GM19397 (cell line): ENCODE results near the gene EZH1.

ENCODE experiments used
- ATAC-seq: cut with Tn5 transposase; IDR thresholded peaks from one replicate; pipeline ENCODE4 v1.9.1; 2021; ENCODE audit warnings: mild to moderate bottlenecking, moderate library complexity; ENCODE audit not compliant: unreplicated experiment

Gene EZH1

GRCh38 chr17:42685831-42686230, 59.0 kb downstream of the EZH1 start:
- no peak for ATAC-seq

- ATAC-seq, result no peak
These were observed 59.8 kb downstream of the EZH1 start for GRCh38 chr17:42684929-42685556.

GRCh38 chr17:42683407-42684034, 61.3 kb downstream of the EZH1 start:
- no peak for ATAC-seq

GRCh38 chr17:42682722-42683403, 62.0 kb downstream of the EZH1 start:
- ATAC-seq, result no peak

- ATAC-seq, result no peak
These were observed 62.7 kb downstream of the EZH1 start, which contains the start of gene CNTNAP1 for GRCh38 chr17:42681976-42682721. Gene CNTNAP1, plus strand, starts transcription at chr17:42682531. Its CDS starts 299 bp downstream, at chr17:42682830.

- ATAC-seq, result no peak
These were observed 64.5 kb downstream of the EZH1 start for GRCh38 chr17:42680331-42680808.

GRCh38 chr17:42679492-42680330, 65.1 kb downstream of the EZH1 start:
- ATAC-seq, result no peak

GRCh38 chr17:42678951-42679491, 65.8 kb downstream of the EZH1 start:
- no peak for ATAC-seq

- ATAC-seq, result peak; percentile 30
These were observed 66.7 kb downstream of the EZH1 start for GRCh38 chr17:42677921-42678781.

GRCh38 chr17:42677012-42677857, 67.6 kb downstream of the EZH1 start:
- ATAC-seq, result peak; percentile 58

- ATAC-seq, result no peak
These were observed 68.3 kb downstream of the EZH1 start, which contains the start of gene PLEKHH3 for GRCh38 chr17:42676424-42677011. Gene PLEKHH3, minus strand, starts transcription at chr17:42676994. Its CDS starts 431 bp downstream, at chr17:42676563.

- ATAC-seq, result no peak
These were observed 68.8 kb downstream of the EZH1 start for GRCh38 chr17:42675965-42676423.

GRCh38 chr17:42675348-42675964, 69.4 kb downstream of the EZH1 start:
- ATAC-seq, result no peak

- no peak for ATAC-seq
These were observed 70.0 kb downstream of the EZH1 start for GRCh38 chr17:42674755-42675347.

GRCh38 chr17:42673885-42674754, 70.7 kb downstream of the EZH1 start:
- ATAC-seq, result no peak
